ENCODE results near the gene MT1G.

GRCh38 chr16:56684926-56685590 lies 17.2 kb upstream of the MT1G start:
- TF ChIP-seq CTCF (IDR thresholded peaks at IDR 0.05; ENCODE audit: low read depth, low read length, missing input control): no peak
- peak; percentile 93 for TF ChIP-seq YY1 (IDR thresholded peaks at IDR 0.05)
- peak; percentile 28 to 50 for TF ChIP-seq JUND (IDR thresholded peaks at IDR 0.05)
- peak; percentile 52 for TF ChIP-seq SP1 (IDR thresholded peaks at IDR 0.05)
- TF ChIP-seq HNF4G (IDR thresholded peaks at IDR 0.05): peak; percentile 10

Measured in liver (tissue), 3 donors.